Limb (tissue), 2 donors: ENCODE data around the gene CASP2.
A peak's percentile ranks its signal among the peaks of the same experiment; 100 is the strongest.

Source experiments
- DNase-seq, 2 donors: peaks; one replicate each; pipeline ENCODE4 v3.0.0-alpha.2; 2016; ENCODE audit errors: extremely low spot score in 2 of 2

Gene CASP2

DNA sequence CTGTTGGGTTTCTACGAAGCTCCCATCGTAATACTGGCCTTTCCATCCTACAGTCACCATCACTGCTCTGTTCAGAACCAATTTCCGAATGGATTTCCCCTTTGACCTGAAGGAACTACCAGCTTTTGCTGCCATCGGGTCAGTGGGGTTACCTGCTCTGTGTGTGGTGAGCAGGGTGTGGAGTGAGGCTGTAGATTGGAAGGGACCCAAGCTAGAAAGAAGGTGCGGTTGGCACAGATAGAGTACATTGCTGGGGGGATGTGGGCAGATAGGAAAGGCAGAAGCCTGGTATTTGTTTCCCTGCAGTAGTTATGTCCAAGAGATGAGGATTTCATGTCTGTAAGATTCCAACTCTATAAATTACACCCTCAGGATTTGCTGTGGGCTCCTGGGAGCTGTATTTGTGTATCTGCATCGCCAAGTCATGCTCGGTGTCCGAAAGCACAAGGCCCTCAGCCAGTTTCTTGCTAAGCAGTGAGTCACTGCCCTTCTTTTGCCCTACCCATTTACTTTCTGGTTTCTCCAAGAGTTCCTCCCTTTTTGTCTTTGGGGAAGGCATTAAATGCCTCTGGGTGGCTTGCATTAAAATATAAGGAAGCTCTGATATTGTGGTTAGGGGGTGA, 43.1 kb downstream of the CASP2 start:
- DNase-seq = no peak

DNA sequence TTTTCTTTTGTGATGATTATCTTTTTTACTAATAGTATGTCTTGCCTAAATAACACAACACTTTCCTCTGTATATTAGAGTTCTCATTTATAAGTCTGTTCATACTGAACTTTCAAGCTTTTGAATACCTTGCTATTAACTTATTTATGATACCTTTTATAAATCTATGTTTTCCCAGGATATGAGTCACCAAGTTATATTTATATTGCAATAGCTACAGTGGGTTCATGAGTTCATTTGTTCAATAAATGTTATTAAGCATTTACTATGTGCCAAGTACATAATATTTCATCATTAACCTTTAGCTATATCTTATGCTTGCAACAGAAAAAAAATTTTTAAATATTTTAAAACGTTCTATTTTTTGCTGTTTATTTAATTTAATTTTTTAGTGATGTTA, 46.1 kb downstream of the CASP2 start:
- no peak for DNase-seq

- DNase-seq = no peak
Observed at GRCh38 chr7:143337216-143337615, 49.1 kb downstream of the CASP2 start.

DNA sequence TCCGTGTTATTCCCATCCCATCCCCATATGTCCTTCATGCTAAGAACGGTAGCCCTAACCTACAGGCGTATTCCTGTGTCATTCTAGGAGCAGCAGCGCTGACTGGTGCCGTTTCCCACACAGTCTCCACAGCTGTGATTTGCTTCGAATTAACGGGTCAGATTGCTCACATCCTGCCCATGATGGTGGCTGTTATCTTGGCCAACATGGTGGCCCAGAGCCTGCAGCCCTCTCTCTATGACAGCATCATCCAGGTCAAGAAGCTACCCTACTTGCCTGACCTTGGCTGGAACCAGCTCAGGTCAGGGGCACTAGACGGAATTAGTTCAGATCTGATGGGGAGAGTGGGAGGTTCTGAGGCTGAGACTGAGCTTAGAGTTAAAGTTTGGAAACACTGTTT, 53.7 kb downstream of the CASP2 start:
- DNase-seq = no peak

DNA sequence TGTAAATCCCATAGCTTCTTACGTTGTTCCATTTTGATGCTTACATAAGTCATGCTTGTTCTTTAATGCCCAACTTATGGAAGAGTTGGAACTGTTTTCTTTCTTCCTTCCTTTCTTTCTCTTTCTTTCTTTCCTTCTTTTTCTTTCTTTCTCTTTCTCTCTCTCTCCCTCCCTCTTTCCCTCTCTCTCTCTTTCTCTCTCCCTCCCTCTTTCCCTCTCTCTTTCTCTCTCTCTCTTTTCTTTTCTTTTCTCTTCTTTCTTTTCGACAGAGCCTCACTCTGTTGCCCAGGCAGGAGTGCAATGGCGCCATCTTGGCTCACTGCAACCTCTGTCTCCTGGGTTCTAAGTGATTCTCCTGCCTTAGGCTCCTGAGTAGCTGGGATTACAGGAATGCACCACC, 55.4 kb downstream of the CASP2 start:
- DNase-seq = no peak

DNA sequence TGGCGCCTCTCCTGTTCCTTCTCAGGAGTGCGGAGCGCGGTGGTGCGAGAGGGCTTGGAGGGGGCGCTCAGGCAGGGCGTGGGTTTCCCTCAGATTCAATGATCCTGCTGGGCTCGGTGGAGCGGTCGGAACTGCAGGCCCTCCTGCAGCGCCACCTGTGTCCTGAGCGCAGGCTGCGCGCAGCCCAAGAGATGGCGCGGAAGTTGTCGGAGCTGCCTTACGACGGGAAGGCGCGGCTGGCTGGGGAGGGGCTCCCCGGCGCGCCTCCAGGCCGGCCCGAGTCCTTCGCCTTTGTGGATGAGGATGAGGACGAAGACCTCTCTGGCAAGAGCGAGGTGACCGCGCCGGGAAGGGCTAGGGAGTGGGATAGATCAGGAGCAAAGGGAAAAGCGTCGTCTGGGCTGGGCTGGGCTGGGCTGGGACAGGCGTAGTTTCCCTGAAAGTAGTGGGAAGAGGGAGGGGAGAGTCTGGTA, 57.3 kb downstream of the CASP2 start:
- peak; percentile 8 to 67 for DNase-seq

DNA sequence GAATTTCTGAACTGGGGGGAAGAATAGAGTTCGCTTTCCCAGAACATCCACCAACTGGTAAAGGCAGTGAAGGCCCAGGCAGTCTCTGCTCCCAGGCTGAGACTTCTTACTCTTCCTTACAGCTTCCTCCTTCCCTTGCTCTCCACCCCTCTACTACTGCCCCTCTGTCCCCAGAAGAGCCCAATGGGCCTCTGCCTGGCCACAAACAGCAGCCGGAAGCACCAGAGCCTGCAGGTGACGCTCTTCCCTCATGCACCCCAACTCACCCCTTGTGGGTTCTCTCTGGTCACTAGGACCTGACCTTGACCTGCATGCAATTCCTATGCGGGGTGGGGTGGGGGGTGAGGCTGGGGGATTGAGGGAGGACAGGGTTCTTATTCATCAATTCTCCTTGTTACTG, 57.9 kb downstream of the CASP2 start:
- no peak for DNase-seq

GRCh38 chr7:143347950-143348349, 59.8 kb downstream of the CASP2 start:
- DNase-seq = no peak

DNA sequence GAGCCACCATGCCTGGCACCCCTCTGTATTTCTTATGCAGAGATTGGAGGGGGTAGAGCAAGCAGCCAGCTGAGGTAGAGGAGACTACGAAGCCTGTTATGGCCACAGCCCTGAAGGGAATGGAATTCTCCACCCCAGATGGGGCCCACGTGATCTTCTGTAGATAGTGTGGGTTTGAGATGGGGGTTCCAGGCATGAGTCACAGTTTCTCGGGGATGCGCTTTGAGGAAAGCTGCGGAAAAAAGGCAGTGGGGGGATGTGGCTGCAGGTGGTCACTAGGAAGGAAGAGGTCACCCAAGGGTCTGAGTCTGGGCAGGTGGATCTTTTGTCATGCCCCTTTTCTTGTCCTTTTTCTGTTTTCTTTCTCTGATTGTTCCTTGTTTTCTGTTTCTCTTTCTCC, 62.9 kb downstream of the CASP2 start:
- no peak for DNase-seq

DNA sequence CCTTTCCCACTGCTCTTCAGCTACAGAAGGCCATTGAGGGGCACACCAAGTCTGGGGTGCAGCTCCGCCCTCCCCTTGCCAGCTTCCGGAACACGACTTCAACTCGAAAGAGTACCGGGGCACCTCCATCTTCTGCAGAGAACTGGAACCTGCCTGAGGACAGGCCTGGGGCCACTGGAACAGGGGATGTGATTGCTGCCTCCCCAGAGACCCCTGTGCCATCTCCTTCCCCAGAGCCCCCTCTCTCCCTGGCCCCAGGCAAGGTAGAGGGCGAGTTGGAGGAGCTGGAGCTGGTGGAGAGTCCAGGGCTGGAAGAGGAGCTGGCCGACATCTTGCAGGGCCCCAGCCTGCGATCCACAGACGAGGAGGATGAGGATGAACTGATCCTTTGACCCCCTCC, 63.4 kb downstream of the CASP2 start:
- DNase-seq = no peak

GRCh38 chr7:143352531-143353002, 64.4 kb downstream of the CASP2 start:
- DNase-seq = no peak

DNA sequence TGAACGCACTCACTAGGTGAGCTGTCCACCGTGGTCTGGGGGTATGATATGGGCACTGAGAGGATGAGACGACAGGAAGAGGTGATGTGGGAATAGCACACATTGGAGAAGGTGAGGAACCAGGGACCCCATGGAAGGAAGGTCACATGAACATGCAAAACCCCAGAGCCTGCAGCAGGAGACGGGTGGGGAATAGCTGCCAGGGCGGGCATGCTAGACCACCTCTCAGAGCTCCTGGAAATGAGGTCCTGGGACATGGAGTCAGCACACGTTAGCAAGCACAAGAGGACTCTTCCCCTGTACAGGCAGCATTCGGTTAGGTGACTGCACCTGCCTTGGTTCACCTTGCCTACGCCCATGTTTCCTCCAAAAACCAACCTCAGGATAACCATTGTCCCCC, 66.2 kb downstream of the CASP2 start:
- DNase-seq = no peak

- DNase-seq = no peak
Observed at GRCh38 chr7:143354965-143355364, 66.8 kb downstream of the CASP2 start.

- DNase-seq = no peak
Observed at GRCh38 chr7:143355450-143356385, 67.6 kb downstream of the CASP2 start.

DNA sequence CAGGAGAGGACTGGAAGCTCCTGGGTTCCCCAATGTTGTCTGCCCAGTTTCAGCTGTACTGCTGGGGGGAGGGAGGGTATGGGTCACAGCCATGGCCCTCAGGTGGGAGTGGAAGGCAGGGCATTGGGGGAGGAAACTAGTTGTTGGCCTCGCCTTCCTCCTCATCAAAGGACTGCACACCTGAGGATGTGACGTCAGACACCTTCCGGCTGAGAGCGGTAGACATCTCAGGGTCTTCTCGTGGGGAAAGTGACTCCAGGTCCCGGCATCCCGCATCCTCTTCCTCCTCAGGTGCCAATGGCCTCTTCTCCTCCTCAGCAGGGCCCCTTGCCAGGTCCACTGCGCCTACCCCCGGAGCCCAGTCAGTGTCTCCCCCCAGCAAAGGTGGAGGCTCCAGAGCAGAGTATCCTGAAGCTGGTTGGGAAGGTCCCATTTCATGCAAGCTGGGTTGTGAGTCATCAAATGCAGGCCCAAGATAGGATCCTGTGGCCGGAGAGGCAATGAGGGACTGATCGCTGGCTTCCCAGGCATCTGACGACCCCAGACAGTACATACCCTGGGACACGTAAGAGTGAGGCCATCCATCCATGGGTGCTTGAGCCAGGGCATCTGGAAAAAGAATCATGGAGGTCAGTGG, 68.4 kb downstream of the CASP2 start:
- DNase-seq = no peak
